ENCODE measurements around the gene PRODH.
"Not testable (repeated sequence)": the region's sequence is repeated elsewhere in the genome, so short reads cannot be mapped to it uniquely, and the experiment has no call there.

The PRODH gene

DNA sequence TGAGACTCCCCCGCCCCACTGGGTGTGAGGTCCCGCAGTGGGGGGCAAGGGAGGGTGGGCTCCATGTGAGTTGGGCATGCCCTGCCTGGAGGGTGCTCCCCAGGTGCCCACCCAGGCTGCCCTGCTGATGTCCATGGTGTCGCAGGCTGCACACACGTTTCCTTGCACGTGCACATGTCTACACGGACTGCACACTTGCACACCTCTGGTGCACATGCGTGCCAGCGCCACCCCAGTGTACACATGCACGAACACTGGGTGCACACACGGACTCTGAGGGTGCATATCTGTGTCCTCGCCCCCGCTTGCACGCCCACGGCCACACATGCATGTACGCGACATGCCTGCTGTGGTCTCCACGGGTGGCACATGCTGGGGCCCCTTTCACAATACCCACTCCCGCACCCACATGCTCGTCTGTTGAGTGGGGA is 35.2 kb upstream of the PRODH start:
- no peak for DNase-seq (ENCODE audit: low read depth)
- H3K4me3 ChIP-seq (ENCODE audit: low read length): no peak overlapping the region
- TF ChIP-seq, protein P1, sequence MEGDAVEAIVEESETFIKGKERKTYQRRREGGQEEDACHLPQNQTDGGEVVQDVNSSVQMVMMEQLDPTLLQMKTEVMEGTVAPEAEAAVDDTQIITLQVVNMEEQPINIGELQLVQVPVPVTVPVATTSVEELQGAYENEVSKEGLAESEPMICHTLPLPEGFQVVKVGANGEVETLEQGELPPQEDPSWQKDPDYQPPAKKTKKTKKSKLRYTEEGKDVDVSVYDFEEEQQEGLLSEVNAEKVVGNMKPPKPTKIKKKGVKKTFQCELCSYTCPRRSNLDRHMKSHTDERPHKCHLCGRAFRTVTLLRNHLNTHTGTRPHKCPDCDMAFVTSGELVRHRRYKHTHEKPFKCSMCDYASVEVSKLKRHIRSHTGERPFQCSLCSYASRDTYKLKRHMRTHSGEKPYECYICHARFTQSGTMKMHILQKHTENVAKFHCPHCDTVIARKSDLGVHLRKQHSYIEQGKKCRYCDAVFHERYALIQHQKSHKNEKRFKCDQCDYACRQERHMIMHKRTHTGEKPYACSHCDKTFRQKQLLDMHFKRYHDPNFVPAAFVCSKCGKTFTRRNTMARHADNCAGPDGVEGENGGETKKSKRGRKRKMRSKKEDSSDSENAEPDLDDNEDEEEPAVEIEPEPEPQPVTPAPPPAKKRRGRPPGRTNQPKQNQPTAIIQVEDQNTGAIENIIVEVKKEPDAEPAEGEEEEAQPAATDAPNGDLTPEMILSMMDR (IDR thresholded peaks at IDR 0.05; ENCODE audit: insufficient read depth, low read depth, low read length, missing control alignments): no peak

GRCh38 chr22:18970948-18971315 is 34.8 kb upstream of the PRODH start:
- peak overlapping the region; percentile 40 for H3K4me3 ChIP-seq (ENCODE audit: low read length)
- TF ChIP-seq, protein P1 (IDR thresholded peaks at IDR 0.05; ENCODE audit: insufficient read depth, low read depth, low read length, missing control alignments): no peak
- DNase-seq (ENCODE audit: low read depth): no peak

GRCh38 chr22:18970176-18970947 is 34.3 kb upstream of the PRODH start:
- H3K4me3 ChIP-seq (ENCODE audit: low read length): peak overlapping the region; percentile 40
- TF ChIP-seq, protein P1 (IDR thresholded peaks at IDR 0.05; ENCODE audit: insufficient read depth, low read depth, low read length, missing control alignments): no peak
- DNase-seq (ENCODE audit: low read depth): peak; percentile 7

DNA sequence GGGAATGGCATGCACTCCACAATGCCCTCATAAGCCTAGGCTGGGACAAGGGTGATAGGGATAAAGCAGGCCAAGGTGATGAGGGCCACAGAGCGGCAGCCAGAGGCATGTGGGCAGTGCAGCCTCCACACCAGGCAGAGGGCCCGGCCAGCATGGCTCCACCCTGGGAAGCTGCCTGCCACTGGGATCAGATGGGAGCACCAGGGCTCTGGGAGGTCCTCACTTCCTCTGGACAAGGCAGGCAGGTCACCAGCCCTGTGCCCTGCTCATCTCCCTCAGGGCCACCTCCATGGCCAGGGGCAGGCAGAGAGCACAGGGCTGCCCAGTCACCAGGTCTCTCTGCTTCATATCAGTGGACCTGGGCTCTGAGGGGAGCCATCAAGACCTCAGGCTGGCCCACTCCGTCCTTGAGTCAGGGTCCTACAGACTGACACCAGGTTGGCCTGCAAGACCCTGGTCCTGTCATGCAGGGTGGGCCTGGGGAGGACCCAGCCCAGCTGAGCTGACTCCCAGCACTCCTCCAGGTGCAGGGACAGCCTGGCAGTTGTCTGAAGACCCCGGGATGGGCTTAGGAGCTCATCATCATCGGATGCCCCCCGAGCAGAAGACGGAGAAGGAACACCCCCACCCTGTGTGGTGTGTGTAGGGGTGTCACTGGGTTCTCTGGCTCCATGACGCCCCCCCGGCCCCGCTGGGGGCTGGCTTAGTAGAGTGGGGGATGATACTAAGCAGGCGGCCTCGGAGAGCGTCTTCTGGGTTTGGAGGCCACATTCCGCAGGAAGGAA is 33.3 kb upstream of the PRODH start:
- not testable (repeated sequence) for H3K4me3 ChIP-seq (ENCODE audit: low read length); DNase-seq (ENCODE audit: low read depth)

DNA sequence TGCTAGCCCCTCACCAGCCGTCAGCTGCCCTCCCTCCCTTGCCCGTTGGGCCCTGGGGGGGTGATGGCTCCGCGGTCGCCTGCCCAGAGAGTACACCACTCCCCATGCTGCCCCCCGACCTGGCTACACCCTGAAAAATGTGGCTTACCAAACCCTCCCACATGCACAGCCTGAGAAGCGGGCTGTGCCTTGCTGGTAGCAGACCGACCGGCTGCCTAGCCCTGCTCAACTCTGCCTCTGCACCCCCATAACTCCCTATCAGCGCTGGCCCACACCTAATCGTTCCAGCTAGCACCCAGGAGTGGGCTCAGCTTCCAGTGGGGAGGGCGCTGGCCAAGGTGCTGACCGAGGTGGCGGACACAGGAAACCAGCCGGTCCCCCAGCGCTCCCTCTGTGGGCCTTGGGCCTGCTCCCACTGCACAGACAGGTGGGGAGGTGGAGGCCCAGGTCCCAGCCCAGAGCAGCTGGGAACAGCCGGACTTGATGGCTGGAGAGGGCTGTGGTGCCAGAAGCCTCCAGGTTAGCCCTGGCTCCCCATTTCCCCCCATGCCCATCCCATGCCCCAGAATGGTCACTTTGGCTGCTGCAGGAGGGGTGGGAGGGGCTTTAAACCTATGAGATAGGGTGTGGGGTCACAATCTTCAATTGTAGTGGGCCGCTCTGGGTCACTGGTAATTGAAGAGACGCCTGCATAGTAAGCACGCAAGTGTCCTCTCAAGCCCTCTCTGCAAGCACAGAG is 32.1 kb upstream of the PRODH start:
- peak; percentile 44 for DNase-seq (ENCODE audit: low read depth)
- no peak overlapping the region for H3K4me3 ChIP-seq (ENCODE audit: low read length)
- TF ChIP-seq, protein P1 (IDR thresholded peaks at IDR 0.05; ENCODE audit: insufficient read depth, low read depth, low read length, missing control alignments): no peak

GRCh38 chr22:18967391-18968010 is 31.4 kb upstream of the PRODH start:
- not testable (repeated sequence) for DNase-seq (ENCODE audit: low read depth); H3K4me3 ChIP-seq (ENCODE audit: low read length)

DNA sequence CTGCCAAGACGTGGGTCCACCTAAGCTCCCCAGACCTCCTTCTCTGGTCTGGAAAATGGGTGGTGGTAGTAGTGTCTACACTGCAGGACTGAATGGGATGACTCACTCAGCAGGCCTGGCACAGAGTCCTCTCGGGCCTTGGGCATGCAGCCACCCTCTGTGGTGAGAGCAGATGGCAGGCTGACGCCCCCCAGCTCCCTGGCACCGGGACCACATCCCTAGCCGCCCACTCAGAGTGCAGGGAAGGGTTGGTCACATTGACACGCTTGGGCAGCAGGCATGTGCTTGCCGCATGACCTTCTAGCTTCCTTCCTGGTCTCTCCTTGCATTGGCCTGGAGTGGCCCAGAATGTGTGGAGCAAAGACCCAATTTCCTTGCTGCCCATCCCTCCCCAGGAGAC is 30.7 kb upstream of the PRODH start:
- DNase-seq (ENCODE audit: low read depth): no peak
- no peak overlapping the region for H3K4me3 ChIP-seq (ENCODE audit: low read length)
- TF ChIP-seq, protein P1 (IDR thresholded peaks at IDR 0.05; ENCODE audit: insufficient read depth, low read depth, low read length, missing control alignments): no peak

All from epithelial cell of esophagus (primary cell).